ENCODE measurements around the gene ZMYND12. TPM values are rescaled to one million over a fixed set of nuclear protein-coding genes. Genes with fewer than 3 reads are reported as not detected.

The ZMYND12 gene
- total RNA-seq, 1 donor from 2014 or later: 0.23 TPM

DNA sequence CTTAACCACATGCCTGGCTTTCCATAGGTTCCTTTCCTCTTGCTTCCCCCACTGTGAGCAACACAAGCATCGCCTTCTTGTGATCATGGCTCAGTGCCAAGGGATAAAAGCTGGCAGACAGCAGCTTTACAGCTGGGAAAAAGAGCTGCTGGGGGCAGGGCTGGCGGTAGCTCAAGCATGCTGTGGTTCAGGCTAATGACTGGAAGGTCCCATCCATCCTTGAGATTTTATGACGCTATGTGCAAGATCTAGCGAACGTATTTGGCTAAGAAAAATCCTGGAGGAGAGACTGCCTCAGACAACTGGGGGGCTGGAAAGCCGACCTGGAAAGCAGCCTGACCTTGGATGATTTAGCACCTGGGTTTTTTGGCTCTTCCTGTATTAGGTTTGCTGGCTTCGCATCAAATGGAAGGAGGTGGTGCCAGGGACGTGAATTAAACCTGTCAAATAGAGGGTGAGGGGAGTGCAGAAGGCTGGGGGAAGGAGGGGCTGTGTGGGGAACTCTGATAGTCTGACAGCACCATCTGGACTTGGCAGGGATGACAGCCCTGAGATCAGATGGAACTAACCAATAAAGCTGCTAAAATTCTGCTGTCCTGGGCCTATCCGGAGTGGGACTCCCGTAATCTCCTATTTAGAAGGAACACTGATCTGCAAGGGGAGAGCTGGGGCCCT lies 34.8 kb downstream of the ZMYND12 start:
- H3K27ac Mint-ChIP-seq (ENCODE audit: unreplicated experiment): peak overlapping the region; percentile 63
- H3K4me3 Mint-ChIP-seq (ENCODE audit: unreplicated experiment): no peak overlapping the region
- H3K9me3 Mint-ChIP-seq (ENCODE audit: unreplicated experiment): no peaks in the 10 kb centered on the region
- H2AFZ ChIP-seq (ENCODE audit: low read depth, low read length): no peak overlapping the region
- TF ChIP-seq, protein P1, sequence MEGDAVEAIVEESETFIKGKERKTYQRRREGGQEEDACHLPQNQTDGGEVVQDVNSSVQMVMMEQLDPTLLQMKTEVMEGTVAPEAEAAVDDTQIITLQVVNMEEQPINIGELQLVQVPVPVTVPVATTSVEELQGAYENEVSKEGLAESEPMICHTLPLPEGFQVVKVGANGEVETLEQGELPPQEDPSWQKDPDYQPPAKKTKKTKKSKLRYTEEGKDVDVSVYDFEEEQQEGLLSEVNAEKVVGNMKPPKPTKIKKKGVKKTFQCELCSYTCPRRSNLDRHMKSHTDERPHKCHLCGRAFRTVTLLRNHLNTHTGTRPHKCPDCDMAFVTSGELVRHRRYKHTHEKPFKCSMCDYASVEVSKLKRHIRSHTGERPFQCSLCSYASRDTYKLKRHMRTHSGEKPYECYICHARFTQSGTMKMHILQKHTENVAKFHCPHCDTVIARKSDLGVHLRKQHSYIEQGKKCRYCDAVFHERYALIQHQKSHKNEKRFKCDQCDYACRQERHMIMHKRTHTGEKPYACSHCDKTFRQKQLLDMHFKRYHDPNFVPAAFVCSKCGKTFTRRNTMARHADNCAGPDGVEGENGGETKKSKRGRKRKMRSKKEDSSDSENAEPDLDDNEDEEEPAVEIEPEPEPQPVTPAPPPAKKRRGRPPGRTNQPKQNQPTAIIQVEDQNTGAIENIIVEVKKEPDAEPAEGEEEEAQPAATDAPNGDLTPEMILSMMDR (IDR thresholded peaks at IDR 0.05; ENCODE audit: insufficient read depth, low read depth, low read length): no peak
- TF ChIP-seq EZH2 (IDR thresholded peaks at IDR 0.05; ENCODE audit: insufficient read depth, low read length): no peak
- H3K79me2 ChIP-seq (ENCODE audit: insufficient read depth, low read length): no peaks in the 10 kb centered on the region
- peaks cover 12% of the 10 kb centered on the region for H3K4me1 ChIP-seq (ENCODE audit: insufficient read depth, low read length)
- DNase-seq (ENCODE audit: low read depth): peak; percentile 98
- H3K27ac ChIP-seq (ENCODE audit: low read depth, low read length): no peak overlapping the region
- no peak for FAIRE-seq
- H3K4me1 Mint-ChIP-seq (ENCODE audit: low read depth, unreplicated experiment): peaks cover 34% of the 10 kb centered on the region
- no peaks in the 10 kb centered on the region for H3K27me3 Mint-ChIP-seq (ENCODE audit: low read depth, unreplicated experiment)
- no peaks in the 10 kb centered on the region for H3K36me3 Mint-ChIP-seq (ENCODE audit: low read depth, unreplicated experiment)
- H3K4me3 ChIP-seq (ENCODE audit: insufficient read depth, low read depth, low read length): no peak overlapping the region
- no peaks in the 10 kb centered on the region for H3K36me3 ChIP-seq (ENCODE audit: insufficient read depth, low read length)
- no peaks in the 10 kb centered on the region for H3K9me3 ChIP-seq (ENCODE audit: insufficient read depth, low read depth, low read length)
- H4K20me1 ChIP-seq (ENCODE audit: insufficient read depth, low read length): no peaks in the 10 kb centered on the region
- peak overlapping the region; percentile 65 for H3K4me2 ChIP-seq (ENCODE audit: low read length)
- H3K9ac ChIP-seq (ENCODE audit: low read length): no peak overlapping the region
- H3K27me3 ChIP-seq (ENCODE audit: insufficient read depth, low read length): peaks cover 16% of the 10 kb centered on the region

DNA sequence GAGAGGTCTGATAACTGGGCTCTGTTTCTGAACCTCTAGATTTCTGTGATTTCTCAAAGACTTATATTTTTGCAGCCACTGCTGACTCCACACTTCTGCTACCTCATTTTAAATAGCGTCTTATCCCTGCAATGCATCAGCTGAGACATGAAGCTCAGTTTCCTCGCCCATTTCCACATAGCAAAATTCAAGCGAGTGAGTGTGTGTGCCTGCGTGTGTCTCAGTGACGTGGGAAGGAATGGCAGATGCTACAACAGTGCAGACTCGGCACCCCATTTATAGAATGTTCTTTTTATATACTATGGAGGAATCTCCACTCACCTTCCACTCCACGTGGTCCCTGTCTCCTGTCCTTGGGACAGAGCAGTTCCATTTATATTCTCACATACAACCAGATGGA lies 35.7 kb downstream of the ZMYND12 start:
- peak; percentile 2 for DNase-seq (ENCODE audit: low read depth)
- Mint-ChIP-seq H3K9me3 (ENCODE audit: unreplicated experiment) (no peaks in the 10 kb centered on the region), H3K27me3 (ENCODE audit: low read depth, unreplicated experiment) (peaks cover under 1% of the 10 kb centered on the region), H3K4me3 (ENCODE audit: unreplicated experiment) (no peak overlapping the region), H3K27ac (ENCODE audit: unreplicated experiment) (no peak overlapping the region), H3K36me3 (ENCODE audit: low read depth, unreplicated experiment) (no peaks in the 10 kb centered on the region), H3K4me1 (ENCODE audit: low read depth, unreplicated experiment) (peaks cover 34% of the 10 kb centered on the region)
- H3K27ac ChIP-seq (ENCODE audit: low read depth, low read length): no peak overlapping the region
- H3K4me3 ChIP-seq (ENCODE audit: insufficient read depth, low read depth, low read length): no peak overlapping the region
- H3K4me2 ChIP-seq (ENCODE audit: low read length): no peak overlapping the region
- TF ChIP-seq EZH2 (IDR thresholded peaks at IDR 0.05; ENCODE audit: insufficient read depth, low read length): no peak
- TF ChIP-seq, protein P1 (IDR thresholded peaks at IDR 0.05; ENCODE audit: insufficient read depth, low read depth, low read length): no peak
- H3K4me1 ChIP-seq (ENCODE audit: insufficient read depth, low read length): peaks cover 12% of the 10 kb centered on the region
- H3K9ac ChIP-seq (ENCODE audit: low read length): no peak overlapping the region
- H3K36me3 ChIP-seq (ENCODE audit: insufficient read depth, low read length): no peaks in the 10 kb centered on the region
- no peak overlapping the region for H2AFZ ChIP-seq (ENCODE audit: low read depth, low read length)
- peaks cover 18% of the 10 kb centered on the region for H3K27me3 ChIP-seq (ENCODE audit: insufficient read depth, low read length)
- no peaks in the 10 kb centered on the region for H3K79me2 ChIP-seq (ENCODE audit: insufficient read depth, low read length)
- H4K20me1 ChIP-seq (ENCODE audit: insufficient read depth, low read length): no peaks in the 10 kb centered on the region
- no peaks in the 10 kb centered on the region for H3K9me3 ChIP-seq (ENCODE audit: insufficient read depth, low read depth, low read length)
- FAIRE-seq: no peak

- FAIRE-seq: no peak
- Mint-ChIP-seq H3K36me3 (ENCODE audit: low read depth, unreplicated experiment) (no peaks in the 10 kb centered on the region), H3K27ac (ENCODE audit: unreplicated experiment) (no peak overlapping the region), H3K9me3 (ENCODE audit: unreplicated experiment) (no peaks in the 10 kb centered on the region), H3K4me3 (ENCODE audit: unreplicated experiment) (no peak overlapping the region), H3K27me3 (ENCODE audit: low read depth, unreplicated experiment) (peaks cover 3% of the 10 kb centered on the region), H3K4me1 (ENCODE audit: low read depth, unreplicated experiment) (peaks cover 28% of the 10 kb centered on the region)
- no peak overlapping the region for H3K4me2 ChIP-seq (ENCODE audit: low read length)
- peak; percentile 8 for DNase-seq (ENCODE audit: low read depth)
- no peaks in the 10 kb centered on the region for H3K36me3 ChIP-seq (ENCODE audit: insufficient read depth, low read length)
- no peaks in the 10 kb centered on the region for H4K20me1 ChIP-seq (ENCODE audit: insufficient read depth, low read length)
- H2AFZ ChIP-seq (ENCODE audit: low read depth, low read length): no peak overlapping the region
- no peaks in the 10 kb centered on the region for H3K9me3 ChIP-seq (ENCODE audit: insufficient read depth, low read depth, low read length)
- H3K27me3 ChIP-seq (ENCODE audit: insufficient read depth, low read length): peaks cover 21% of the 10 kb centered on the region
- H3K27ac ChIP-seq (ENCODE audit: low read depth, low read length): no peak overlapping the region
- no peak for TF ChIP-seq EZH2 (IDR thresholded peaks at IDR 0.05; ENCODE audit: insufficient read depth, low read length)
- TF ChIP-seq, protein P1 (IDR thresholded peaks at IDR 0.05; ENCODE audit: insufficient read depth, low read depth, low read length): no peak
- no peak overlapping the region for H3K9ac ChIP-seq (ENCODE audit: low read length)
- no peaks in the 10 kb centered on the region for H3K79me2 ChIP-seq (ENCODE audit: insufficient read depth, low read length)
- peaks cover 12% of the 10 kb centered on the region for H3K4me1 ChIP-seq (ENCODE audit: insufficient read depth, low read length)
- H3K4me3 ChIP-seq (ENCODE audit: insufficient read depth, low read depth, low read length): no peak overlapping the region
These were observed 36.5 kb downstream of the ZMYND12 start for GRCh38 chr1:42419126-42419821.
